Adrenal gland (tissue), 5 donors: ENCODE data around the gene EPHA4.

Source experiments
- CTCF ChIP-seq, 6 experiments: fragments of 450-650 bp in 4 of 6; fragments of 200-600 bp in 2 of 6; sonication (generic) in 1 of 6; IDR thresholded peaks; 1 replicate in 5 of 6; 2 replicates in 1 of 6; pipeline versions ENCODE4 v1.5.1 to v1.8.0; 2016 to 2021; ENCODE audit warnings: antibody characterized with exemption in 6 of 6, mild to moderate bottlenecking in 2 of 6, moderate library complexity in 1 of 6
- POLR2A ChIP-seq, 2 donors: fragments of 450-650 bp; IDR thresholded peaks; one replicate each; pipeline ENCODE4 v1.6.1; 2017; ENCODE audit warnings: antibody characterized with exemption in 2 of 2, mild to moderate bottlenecking in 2 of 2, moderate library complexity in 1 of 2
- donor health status: DM: no; HTN: no; CAD: no.

GRCh38 chr2:221372159-221372884 lies 199.8 kb downstream of the EPHA4 start:
- TF ChIP-seq POLR2A (IDR thresholded peaks at IDR 0.05) (no peak), CTCF (IDR thresholded peaks at IDR 0.05) (no peak)
